ENCODE results near the gene RNF150.

DNA sequence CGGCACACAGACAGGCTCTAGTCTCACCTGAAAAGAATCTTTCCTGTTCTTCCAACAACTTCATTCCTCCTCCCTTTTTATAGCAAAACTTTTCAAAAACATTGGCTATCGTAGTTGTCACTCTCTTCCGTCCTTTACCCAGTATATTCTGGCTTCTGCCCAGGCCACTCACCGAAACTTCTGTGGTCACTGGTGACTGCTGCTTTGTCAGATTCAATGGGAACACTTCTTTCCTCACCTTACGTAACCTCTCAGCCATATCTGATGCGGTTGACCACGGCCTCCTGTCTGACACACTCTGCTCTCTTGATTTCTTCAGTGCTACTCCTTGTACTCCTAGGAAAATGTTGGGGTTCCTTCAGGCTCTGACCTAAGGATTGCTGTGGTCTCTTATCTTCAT, 9.2 kb upstream of the RNF150 start:
- TF ChIP-seq, protein P1, sequence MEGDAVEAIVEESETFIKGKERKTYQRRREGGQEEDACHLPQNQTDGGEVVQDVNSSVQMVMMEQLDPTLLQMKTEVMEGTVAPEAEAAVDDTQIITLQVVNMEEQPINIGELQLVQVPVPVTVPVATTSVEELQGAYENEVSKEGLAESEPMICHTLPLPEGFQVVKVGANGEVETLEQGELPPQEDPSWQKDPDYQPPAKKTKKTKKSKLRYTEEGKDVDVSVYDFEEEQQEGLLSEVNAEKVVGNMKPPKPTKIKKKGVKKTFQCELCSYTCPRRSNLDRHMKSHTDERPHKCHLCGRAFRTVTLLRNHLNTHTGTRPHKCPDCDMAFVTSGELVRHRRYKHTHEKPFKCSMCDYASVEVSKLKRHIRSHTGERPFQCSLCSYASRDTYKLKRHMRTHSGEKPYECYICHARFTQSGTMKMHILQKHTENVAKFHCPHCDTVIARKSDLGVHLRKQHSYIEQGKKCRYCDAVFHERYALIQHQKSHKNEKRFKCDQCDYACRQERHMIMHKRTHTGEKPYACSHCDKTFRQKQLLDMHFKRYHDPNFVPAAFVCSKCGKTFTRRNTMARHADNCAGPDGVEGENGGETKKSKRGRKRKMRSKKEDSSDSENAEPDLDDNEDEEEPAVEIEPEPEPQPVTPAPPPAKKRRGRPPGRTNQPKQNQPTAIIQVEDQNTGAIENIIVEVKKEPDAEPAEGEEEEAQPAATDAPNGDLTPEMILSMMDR (tag by site-specific recombination; IDR thresholded peaks at IDR 0.05): no peak
- TF ChIP-seq ZSCAN23 (tag by site-specific recombination; IDR thresholded peaks at IDR 0.05) (no peak), ZNF670 (tag by site-specific recombination; IDR thresholded peaks at IDR 0.05; ENCODE audit: low read depth) (no peak), ZNF473 (tag by site-specific recombination; IDR thresholded peaks at IDR 0.05) (no peak)
- TF ChIP-seq, protein P2, sequence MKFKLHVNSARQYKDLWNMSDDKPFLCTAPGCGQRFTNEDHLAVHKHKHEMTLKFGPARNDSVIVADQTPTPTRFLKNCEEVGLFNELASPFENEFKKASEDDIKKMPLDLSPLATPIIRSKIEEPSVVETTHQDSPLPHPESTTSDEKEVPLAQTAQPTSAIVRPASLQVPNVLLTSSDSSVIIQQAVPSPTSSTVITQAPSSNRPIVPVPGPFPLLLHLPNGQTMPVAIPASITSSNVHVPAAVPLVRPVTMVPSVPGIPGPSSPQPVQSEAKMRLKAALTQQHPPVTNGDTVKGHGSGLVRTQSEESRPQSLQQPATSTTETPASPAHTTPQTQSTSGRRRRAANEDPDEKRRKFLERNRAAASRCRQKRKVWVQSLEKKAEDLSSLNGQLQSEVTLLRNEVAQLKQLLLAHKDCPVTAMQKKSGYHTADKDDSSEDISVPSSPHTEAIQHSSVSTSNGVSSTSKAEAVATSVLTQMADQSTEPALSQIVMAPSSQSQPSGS (tag by site-specific recombination; IDR thresholded peaks at IDR 0.05; ENCODE audit: low read depth): no peak
